ENCODE measurements around the gene XYLT1. TPM values are rescaled to one million over a fixed set of nuclear protein-coding genes. Genes with fewer than 3 reads are reported as not detected.

XYLT1 gene
- total and polyA plus RNA-seq, 2 of the 8 experiments (the other 6 are each of a cell fraction or from before 2014, with no cell fraction given): 6.6 to 25.4 TPM

- Histone ChIP-seq H3K23ac (ENCODE audit: insufficient read length) (no peak overlapping the region), H4K5ac (ENCODE audit: insufficient read length, low read depth, low read length) (no peak overlapping the region), H4K20me1 (replicated peaks in 1 of 2; ENCODE audit: control insufficient read depth in 1 of 2, insufficient read depth in 2 of 2, low read length in 2 of 2) (no peaks in the 10 kb centered on the region), H3K4me1 (replicated peaks in 1 of 4; ENCODE audit: control insufficient read depth in 3 of 4, insufficient read depth in 4 of 4, low read length in 3 of 4) (peaks cover 3 to 26% (median 14%) of the 10 kb centered on the region in 4 experiments), H3K23me2 (ENCODE audit: low read depth, low read length) (no peaks in the 10 kb centered on the region), H3K9ac (replicated peaks in 1 of 4; ENCODE audit: extremely low read depth in 1 of 4, low read depth in 3 of 4, low read length in 3 of 4) (no peak overlapping the region), H3K27ac (ENCODE audit: low read depth, low read length) (no peak overlapping the region), H3K27me3 (replicated peaks in 1 of 4; ENCODE audit: control insufficient read depth in 3 of 4, extremely low read depth in 1 of 4, insufficient read depth in 3 of 4, low read length in 3 of 4) (no peaks in the 10 kb centered on the region), H2AFZ (ENCODE audit: low read length) (no peak overlapping the region), H2BK15ac (ENCODE audit: low read length) (no peak overlapping the region), H3K4me3 (ENCODE audit: extremely low read depth in 1 of 4, insufficient read depth in 2 of 4, low read depth in 3 of 4, low read length in 4 of 4) (no peak overlapping the region), H2AK5ac (ENCODE audit: low read depth, low read length) (no peak overlapping the region), H3K4me2 (ENCODE audit: insufficient read depth in 1 of 2, low read depth in 2 of 2, low read length in 2 of 2) (no peak overlapping the region), H3K79me1 (ENCODE audit: low read depth, low read length) (no peaks in the 10 kb centered on the region), H2BK120ac (replicated peaks; ENCODE audit: low read depth, low read length) (no peak overlapping the region), H4K91ac (replicated peaks; ENCODE audit: insufficient read length, low read length) (no peak overlapping the region), H2BK20ac (ENCODE audit: low read length) (no peak overlapping the region), H3K9me3 (ENCODE audit: insufficient read depth in 2 of 2, low read depth in 1 of 2, low read length in 1 of 2) (no peaks in the 10 kb centered on the region), H3K14ac (ENCODE audit: insufficient read length) (no peak overlapping the region), H4K8ac (ENCODE audit: extremely low read depth, insufficient read depth, low read length) (no peak overlapping the region), H3K79me2 (ENCODE audit: control insufficient read depth in 1 of 2, insufficient read depth in 2 of 2, low read length in 2 of 2) (no peaks in the 10 kb centered on the region), H2BK12ac (ENCODE audit: low read depth, low read length) (no peak overlapping the region), H3K4ac (replicated peaks; ENCODE audit: insufficient read length, low read depth, low read length) (no peak overlapping the region), H3K56ac (replicated peaks; ENCODE audit: insufficient read length, low read depth, low read length) (no peak overlapping the region), H2BK5ac (ENCODE audit: low read depth, low read length) (no peak overlapping the region), H3K18ac (ENCODE audit: extremely low read depth, low read length) (no peak overlapping the region), H3K36me3 (ENCODE audit: control insufficient read depth in 2 of 4, insufficient read depth in 4 of 4, low read length in 3 of 4) (no peaks in the 10 kb centered on the region)
- DNase-seq (ENCODE audit: low read depth in 1 of 2, low spot score in 2 of 2) (no peak), FAIRE-seq (no peak)
- ChIA-PET POLR2A (ENCODE audit: partially characterized antibody) (no interaction called here), CTCF (ENCODE audit: partially characterized antibody) (interaction anchor here (1.5 kb wide), 1 partner anchor 16 kb away, joined by 3 read pairs; no protein-coding TSS in a partner anchor)
- WGBS, 2 experiments (ENCODE audit: extremely low coverage in 1 of 2, insufficient coverage in 1 of 2, insufficient read length in 1 of 2, insufficient replicate concordance in 2 of 2, low coverage in 1 of 2, low lambda C conversion rate in 2 of 2, missing lambda C conversion rate in 1 of 2): 92% methylated on average over 1 of the region's 1 CpG; no CpG with 5 or more reads in 1 of the 2 experiments
- no peak for TF ChIP-seq JUND (IDR thresholded peaks at IDR 0.05; ENCODE audit: low read length)
- TF ChIP-seq ZNF274 (IDR thresholded peaks at IDR 0.05; ENCODE audit: borderline replicate concordance, extremely low read depth, low read length): no peak
- no peak for TF ChIP-seq TAF1 (IDR thresholded peaks at IDR 0.05; ENCODE audit: low read depth, low read length)
- TF ChIP-seq SRF (IDR thresholded peaks at IDR 0.05; ENCODE audit: low read depth, low read length): no peak
- TF ChIP-seq RBBP5 (IDR thresholded peaks at IDR 0.05; ENCODE audit: borderline replicate concordance, low read depth, low read length): no peak
- no peak for TF ChIP-seq KDM4A (IDR thresholded peaks at IDR 0.05; ENCODE audit: low read depth, low read length, severe bottlenecking)
- TF ChIP-seq ATF3 (IDR thresholded peaks at IDR 0.05; ENCODE audit: insufficient read depth, low read depth, low read length): no peak
- TF ChIP-seq GABPA (IDR thresholded peaks at IDR 0.05; ENCODE audit: borderline replicate concordance, insufficient read depth, low read length): no peak
- no peak for TF ChIP-seq MAFK (IDR thresholded peaks at IDR 0.05; ENCODE audit: low read depth, low read length)
- no peak for TF ChIP-seq HDAC6 (IDR thresholded peaks at IDR 0.05; ENCODE audit: low read depth, low read length)
- no peak for TF ChIP-seq JUN (IDR thresholded peaks at IDR 0.05; ENCODE audit: low read depth, low read length)
- no peak for TF ChIP-seq TBP (IDR thresholded peaks at IDR 0.05; ENCODE audit: low read depth, low read length)
Measured at GRCh38 chr16:17307504-17307903, 163.3 kb downstream of the XYLT1 start.

Measured in H1 (cell line).